ENCODE data around the gene RRP9.

DNA sequence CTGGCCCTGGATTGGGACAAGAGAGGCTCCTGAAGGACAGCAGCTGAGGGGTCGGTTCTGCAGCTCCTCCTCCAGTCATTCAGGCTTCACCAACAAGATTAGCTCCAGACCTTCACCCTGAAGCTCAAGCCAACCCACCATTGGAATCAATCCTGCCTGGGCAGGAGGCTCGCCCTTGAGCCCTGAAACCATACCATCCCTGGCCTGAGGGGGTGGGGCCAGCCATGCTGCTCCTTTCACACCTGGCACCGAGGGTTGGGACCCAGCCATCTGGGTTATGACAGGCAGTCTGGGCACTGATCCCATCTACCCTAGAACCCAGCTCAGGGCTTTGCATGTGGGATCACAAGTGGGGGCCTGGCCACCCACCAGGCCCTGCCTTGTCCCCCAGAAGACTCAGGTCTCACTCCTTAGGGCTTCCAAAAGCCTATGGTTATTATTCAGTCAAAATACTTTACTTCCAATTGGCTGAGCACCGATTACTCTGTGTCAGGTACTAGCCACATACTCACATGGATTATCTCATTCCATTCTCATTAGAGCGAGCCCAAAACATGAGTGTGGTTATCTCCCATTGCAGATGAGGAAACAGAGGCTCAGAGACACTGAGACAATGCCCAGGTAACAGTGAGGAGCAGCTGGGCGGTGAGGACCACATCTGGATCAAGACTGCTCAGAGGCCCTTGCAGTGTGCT lies 29.0 kb upstream of the RRP9 start:
- TF ChIP-seq, protein P1, sequence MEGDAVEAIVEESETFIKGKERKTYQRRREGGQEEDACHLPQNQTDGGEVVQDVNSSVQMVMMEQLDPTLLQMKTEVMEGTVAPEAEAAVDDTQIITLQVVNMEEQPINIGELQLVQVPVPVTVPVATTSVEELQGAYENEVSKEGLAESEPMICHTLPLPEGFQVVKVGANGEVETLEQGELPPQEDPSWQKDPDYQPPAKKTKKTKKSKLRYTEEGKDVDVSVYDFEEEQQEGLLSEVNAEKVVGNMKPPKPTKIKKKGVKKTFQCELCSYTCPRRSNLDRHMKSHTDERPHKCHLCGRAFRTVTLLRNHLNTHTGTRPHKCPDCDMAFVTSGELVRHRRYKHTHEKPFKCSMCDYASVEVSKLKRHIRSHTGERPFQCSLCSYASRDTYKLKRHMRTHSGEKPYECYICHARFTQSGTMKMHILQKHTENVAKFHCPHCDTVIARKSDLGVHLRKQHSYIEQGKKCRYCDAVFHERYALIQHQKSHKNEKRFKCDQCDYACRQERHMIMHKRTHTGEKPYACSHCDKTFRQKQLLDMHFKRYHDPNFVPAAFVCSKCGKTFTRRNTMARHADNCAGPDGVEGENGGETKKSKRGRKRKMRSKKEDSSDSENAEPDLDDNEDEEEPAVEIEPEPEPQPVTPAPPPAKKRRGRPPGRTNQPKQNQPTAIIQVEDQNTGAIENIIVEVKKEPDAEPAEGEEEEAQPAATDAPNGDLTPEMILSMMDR (IDR thresholded peaks at IDR 0.05): no peak
- no peak for TF ChIP-seq POLR2A (IDR thresholded peaks at IDR 0.05)
